GM21717 (cell line): ENCODE results near the gene TEX54.
A peak's percentile ranks its signal among the peaks of the same experiment; 100 is the strongest.

Source experiments
- ATAC-seq: cut with Tn5 transposase; IDR thresholded peaks from one replicate; pipeline ENCODE4 v1.9.1; 2021; ENCODE audit warnings: mild to moderate bottlenecking, moderate library complexity; ENCODE audit not compliant: unreplicated experiment

Gene TEX54

DNA sequence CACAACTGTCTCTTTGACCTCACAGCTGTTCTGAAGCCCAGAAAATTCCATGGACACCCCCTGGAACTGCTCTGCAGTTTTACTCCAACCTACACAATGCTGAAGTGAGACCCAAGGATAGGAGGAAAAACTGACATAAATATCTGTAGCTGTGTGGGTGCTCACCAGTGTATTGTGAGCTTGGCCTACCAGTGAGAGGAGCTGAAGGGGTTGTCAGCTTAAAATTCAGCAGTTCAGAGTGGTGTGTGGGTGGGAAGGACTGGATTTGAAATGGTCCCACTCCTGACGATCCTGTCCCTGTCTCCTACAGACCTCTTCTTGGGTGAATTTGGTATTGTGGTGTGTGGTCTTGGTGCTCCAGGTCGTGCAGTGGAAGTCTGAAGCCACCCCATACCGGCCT, 43.1 kb downstream of the TEX54 start:
- no peak for ATAC-seq

DNA sequence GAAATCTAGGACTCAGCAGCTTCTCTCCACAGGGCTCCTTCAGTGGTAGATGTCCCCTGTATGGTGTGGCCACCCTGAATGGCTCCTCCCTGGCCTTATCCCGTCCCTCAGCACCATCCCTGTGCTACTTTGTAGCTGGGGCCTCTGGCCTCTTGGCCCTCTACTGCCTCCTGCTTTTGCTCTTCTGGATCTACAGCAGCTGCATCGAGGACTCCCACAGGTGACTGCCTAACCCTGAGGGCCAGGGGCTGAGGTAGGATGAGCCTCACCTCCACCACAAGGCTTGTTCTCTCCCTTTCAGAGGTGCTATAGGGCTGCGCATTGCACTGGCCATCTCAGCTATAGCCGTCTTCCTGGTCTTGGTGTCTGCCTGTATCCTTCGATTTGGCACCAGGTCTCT, 43.6 kb downstream of the TEX54 start:
- no peak for ATAC-seq

DNA sequence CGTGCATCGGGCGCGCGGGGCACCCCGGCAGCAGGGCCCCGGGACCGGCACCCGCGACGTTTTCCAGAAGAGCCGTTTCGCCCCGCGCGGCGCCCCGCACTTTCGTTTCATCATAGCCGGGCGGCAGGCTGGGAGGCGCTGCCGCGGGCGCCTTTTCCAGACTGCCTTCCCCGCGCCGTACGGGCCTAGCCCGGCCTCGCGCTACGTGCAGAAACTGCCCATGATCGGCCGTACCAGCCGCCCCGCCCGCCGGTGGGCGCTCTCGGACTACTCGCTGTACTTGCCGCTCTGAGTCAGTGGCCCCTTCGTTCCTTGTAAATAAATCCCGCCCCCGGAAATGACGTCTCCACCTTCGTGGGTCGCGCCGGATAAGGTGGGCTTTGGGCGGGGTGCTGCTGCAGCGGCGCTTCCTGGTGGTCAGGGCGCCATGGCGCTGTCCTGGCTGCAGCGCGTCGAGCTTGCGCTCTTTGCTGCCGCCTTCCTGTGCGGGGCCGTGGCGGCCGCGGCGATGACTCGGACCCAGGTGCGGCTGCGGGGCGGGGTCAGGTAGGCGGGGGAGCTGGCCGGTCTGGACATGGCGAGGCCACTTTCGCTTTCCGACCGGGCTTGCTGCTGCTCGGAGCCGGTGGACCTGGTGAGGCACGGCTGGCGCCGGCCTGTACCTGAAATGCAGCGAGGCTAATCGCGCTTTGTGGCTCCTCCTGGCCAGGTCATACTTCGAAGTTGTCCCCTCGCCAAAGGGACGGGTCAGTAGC, 45.5 kb downstream of the TEX54 start, which contains the start of gene TMEM179B:
Gene TMEM179B (plus strand): TSS at position 398 of the 755 bp plus-strand sequence. CDS start 30 bp downstream, at position 428.
- peak; percentile 59 for ATAC-seq

DNA sequence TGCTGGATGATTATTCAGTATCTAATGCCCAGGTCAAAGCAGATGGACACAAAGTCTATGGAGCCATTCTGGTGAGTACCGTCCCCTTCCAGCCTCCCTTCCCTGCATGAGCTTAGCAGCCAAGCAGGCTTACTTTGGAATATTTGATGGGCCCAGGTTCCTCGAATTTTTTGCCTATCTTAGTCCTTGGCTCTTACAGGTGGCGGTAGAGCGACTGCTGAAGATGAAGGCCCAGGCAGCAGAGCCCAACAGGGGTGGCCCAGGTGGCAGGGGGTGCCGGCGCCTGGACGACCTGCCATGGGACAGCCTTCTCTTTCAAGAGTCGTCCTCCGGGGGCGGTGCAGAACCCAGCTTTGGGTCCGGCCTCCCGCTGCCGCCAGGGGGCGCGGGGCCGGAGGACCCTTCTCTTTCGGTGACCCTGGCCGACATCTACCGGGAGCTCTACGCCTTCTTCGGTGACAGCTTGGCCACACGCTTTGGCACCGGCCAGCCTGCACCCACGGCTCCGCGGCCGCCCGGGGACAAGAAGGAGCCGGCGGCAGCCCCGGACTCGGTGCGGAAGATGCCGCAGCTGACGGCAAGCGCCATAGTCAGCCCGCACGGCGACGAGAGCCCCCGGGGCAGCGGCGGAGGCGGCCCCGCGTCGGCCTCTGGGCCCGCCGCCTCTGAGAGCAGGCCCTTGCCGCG, 46.2 kb downstream of the TEX54 start:
- ATAC-seq = peak; percentile 51

DNA sequence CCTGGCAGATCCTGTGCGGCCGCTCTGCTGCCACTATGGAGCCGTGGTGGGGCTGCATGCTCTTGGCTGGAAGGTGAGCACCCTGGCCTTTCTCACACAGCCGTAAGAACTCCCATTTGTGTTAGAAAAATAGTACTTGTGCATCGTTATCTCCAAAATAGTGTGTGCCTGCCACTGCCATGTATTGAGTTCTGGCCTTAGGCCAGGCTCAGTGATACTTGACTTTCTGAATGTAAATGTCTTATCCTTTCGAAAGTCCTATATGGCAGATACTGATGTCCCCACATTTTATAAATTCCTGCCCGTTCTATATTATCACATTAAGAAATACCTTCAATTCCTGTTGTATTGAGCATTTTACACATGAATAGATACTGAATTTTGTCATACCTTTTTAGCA, 49.9 kb downstream of the TEX54 start:
- no peak for ATAC-seq
